ENCODE measurements around the gene SIGLEC12. TPM values are rescaled to one million over a fixed set of nuclear protein-coding genes. Genes with fewer than 3 reads are reported as not detected.
"Not testable (repeated sequence)": the region's sequence is repeated elsewhere in the genome, so short reads cannot be mapped to it uniquely, and the experiment has no call there.

Gene SIGLEC12
- total RNA-seq, 1 donor from 2014 or later, result not detected

DNA sequence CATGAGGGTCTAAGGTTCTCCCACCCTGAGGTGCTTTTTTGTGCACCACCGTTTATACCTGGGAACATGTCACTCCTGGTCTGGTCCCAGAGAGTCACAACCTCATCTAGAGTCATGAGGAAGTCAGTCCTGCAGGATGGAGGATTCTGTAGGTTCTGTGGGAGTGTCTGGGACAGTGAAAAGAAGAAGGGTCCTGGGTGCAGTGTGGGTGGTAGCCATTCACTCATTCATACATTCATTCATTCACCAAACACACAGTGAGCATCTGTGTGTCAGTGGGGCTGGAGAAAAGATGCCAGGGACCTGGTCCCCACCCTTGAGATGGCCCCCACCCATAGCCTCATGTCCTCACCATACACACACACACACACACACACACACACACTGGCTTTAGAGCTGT, 32.0 kb downstream of the SIGLEC12 start:
- Mint-ChIP-seq H3K4me3 (no peak overlapping the region), H3K36me3 (no peaks in the 10 kb centered on the region), H3K27me3 (ENCODE audit: low read depth) (peaks cover 14% of the 10 kb centered on the region), H3K27ac (no peak overlapping the region), H3K9me3 (peaks cover 11% of the 10 kb centered on the region), H3K4me1 (no peaks in the 10 kb centered on the region)
- TF ChIP-seq, protein P1, sequence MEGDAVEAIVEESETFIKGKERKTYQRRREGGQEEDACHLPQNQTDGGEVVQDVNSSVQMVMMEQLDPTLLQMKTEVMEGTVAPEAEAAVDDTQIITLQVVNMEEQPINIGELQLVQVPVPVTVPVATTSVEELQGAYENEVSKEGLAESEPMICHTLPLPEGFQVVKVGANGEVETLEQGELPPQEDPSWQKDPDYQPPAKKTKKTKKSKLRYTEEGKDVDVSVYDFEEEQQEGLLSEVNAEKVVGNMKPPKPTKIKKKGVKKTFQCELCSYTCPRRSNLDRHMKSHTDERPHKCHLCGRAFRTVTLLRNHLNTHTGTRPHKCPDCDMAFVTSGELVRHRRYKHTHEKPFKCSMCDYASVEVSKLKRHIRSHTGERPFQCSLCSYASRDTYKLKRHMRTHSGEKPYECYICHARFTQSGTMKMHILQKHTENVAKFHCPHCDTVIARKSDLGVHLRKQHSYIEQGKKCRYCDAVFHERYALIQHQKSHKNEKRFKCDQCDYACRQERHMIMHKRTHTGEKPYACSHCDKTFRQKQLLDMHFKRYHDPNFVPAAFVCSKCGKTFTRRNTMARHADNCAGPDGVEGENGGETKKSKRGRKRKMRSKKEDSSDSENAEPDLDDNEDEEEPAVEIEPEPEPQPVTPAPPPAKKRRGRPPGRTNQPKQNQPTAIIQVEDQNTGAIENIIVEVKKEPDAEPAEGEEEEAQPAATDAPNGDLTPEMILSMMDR (IDR thresholded peaks at IDR 0.05; ENCODE audit: unreplicated experiment), result no peak
- DNase-seq (ENCODE audit: low spot score in 2 of 2, unreplicated experiment in 2 of 2), result no peak

DNA sequence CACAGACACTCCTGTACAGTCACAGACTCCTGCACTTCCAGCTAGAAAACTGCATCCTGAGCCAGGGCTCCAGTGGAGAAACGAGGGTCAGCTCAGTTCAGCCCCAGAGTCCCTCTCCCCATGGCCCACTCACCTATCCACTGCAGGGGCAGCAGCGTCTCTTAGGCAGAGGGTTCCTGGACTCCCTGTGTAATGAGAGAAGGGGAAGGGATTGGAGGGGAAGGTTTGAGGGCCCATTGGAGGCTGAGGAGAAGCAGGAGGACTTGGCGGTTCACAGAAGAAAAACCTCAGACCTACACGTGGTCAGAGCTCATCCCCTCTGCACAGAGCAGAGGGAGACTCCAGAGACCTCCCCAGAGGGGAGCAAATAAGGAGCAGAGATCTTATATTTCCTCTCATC, 32.4 kb downstream of the SIGLEC12 start:
- H3K9me3 Mint-ChIP-seq, result peaks cover 11% of the 10 kb centered on the region

DNA sequence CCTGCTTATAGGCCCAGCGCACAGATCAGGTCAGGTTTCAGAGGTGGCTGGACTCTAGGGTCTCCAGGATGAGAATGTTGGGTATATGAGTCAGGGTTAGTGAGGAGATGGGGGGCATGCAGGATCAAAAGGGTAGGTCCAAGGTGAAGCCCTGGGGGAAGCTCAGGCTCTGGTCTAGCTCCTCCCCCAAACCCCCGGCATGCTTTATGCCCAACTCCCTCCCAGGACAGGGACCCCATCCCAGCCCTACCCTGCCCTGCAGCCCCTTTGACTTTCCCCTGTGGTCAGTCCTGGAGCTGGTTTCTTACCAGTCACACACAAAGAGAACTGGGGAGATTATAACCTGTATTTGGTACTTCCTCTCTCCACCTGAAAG, 33.1 kb downstream of the SIGLEC12 start:
- Mint-ChIP-seq H3K36me3 (no peaks in the 10 kb centered on the region), H3K27me3 (ENCODE audit: low read depth) (peaks cover 20% of the 10 kb centered on the region), H3K9me3 (peaks cover 11% of the 10 kb centered on the region), H3K4me3 (no peak overlapping the region), H3K27ac (no peak overlapping the region), H3K4me1 (no peaks in the 10 kb centered on the region)
- DNase-seq (ENCODE audit: low spot score in 2 of 2, unreplicated experiment in 2 of 2), result no peak
- TF ChIP-seq, protein P1 (IDR thresholded peaks at IDR 0.05; ENCODE audit: unreplicated experiment), result no peak

More for the DNA sequence above, 32.4 kb downstream of the SIGLEC12 start:
- peaks cover 17% of the 10 kb centered on the region for H3K27me3 Mint-ChIP-seq (ENCODE audit: low read depth)
- H3K27ac Mint-ChIP-seq, result no peak overlapping the region
- H3K4me1 Mint-ChIP-seq, result no peaks in the 10 kb centered on the region
- H3K36me3 Mint-ChIP-seq, result no peaks in the 10 kb centered on the region
- TF ChIP-seq, protein P1 (IDR thresholded peaks at IDR 0.05; ENCODE audit: unreplicated experiment), result no peak
- H3K4me3 Mint-ChIP-seq, result no peak overlapping the region
- DNase-seq (ENCODE audit: low spot score in 2 of 2, unreplicated experiment in 2 of 2), result no peak

DNA sequence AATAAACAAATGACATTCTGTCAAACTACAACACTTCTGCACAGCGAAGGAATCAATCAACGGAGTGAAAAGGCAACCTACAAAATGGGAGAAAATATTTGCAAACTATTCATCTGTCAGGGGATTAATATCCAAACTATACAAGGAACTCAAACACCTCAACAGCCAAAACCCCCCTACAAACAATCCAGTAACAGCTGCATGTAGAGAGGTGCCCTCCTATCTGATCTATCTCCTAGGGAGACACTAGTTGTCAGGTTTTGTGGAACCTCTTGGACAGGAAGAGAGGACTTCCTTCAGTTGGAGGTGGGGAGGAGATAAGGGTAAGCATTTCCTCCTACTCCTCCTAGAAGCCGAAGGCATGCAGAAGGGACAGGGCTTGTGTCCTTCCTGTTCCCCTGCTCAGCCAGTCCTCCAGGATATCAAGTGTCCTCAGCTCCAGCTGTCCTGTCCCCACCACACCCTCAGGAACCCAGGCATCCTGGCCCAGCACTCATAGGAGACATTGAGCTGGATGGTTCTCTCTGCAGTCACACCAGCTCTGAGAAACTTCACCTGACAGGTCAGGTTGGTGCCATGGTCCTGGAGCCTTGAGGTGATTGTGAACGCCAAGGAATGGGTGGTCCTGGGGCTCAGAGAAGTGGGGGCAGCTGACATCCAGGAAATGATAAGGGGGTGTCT, 33.6 kb downstream of the SIGLEC12 start:
- H3K36me3 Mint-ChIP-seq, result no peaks in the 10 kb centered on the region
- H3K27me3 Mint-ChIP-seq (ENCODE audit: low read depth), result peaks cover 25% of the 10 kb centered on the region
- H3K9me3 Mint-ChIP-seq, result peaks cover 11% of the 10 kb centered on the region
- H3K27ac Mint-ChIP-seq, result no peak overlapping the region
- no peaks in the 10 kb centered on the region for H3K4me1 Mint-ChIP-seq
- no peak overlapping the region for H3K4me3 Mint-ChIP-seq
- TF ChIP-seq, protein P1 (IDR thresholded peaks at IDR 0.05; ENCODE audit: unreplicated experiment), result no peak
- no peak for DNase-seq (ENCODE audit: low spot score in 2 of 2, unreplicated experiment in 2 of 2)

DNA sequence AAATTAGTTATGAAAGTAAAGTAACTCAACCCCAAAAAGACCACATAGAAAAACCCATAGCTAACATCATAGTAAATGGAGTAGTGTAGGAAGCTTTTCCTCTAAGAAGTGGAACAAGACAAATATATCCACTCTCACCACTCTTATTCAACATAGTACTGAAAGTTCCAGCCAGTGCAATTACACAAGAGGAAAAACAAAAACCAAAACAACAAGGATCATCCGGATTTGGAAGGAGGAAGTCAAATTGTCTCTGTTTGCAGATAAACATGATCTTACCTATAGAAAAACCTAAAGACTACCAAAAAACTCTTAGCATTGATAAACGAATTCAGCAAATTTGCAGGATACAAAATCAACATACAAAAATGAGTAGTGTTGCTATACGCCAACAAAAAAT, 34.9 kb downstream of the SIGLEC12 start:
- Mint-ChIP-seq H3K36me3 (no peaks in the 10 kb centered on the region), H3K27me3 (ENCODE audit: low read depth) (peaks cover 31% of the 10 kb centered on the region), H3K27ac (no peak overlapping the region), H3K4me3 (no peak overlapping the region), H3K9me3 (peaks cover 11% of the 10 kb centered on the region), H3K4me1 (no peaks in the 10 kb centered on the region)
- TF ChIP-seq, protein P1 (IDR thresholded peaks at IDR 0.05; ENCODE audit: unreplicated experiment), result no peak
- no peak for DNase-seq (ENCODE audit: low spot score in 2 of 2, unreplicated experiment in 2 of 2)

DNA sequence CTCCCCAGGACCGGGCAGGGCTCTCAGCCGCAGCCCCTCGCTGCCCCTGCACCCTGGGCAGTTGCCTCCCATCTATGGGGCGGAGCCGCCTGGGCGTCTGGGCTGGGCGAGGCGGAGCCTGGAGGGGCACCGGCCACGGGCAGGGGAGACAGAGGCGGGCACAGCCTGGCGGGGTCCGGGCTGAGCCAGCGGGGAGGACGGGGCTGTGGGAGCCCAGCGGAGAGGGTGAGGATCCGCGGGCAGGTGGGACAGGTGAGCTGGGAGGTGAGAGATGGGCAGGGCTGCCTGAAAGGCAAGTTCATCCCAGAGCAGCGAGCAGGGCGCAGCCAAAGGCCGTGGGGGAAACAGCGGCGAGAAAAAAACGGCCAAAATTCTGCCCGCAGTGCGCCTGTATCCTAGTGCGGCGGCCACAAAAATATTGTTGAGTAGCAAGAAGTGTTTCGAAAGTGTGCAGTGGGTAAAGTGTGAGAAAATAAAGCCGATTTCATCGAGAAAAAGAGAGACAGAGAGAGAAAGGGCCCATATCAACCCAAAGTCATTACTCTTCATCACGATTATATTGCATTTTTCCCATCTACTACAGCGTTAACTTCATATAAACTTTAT, 37.5 kb downstream of the SIGLEC12 start:
- H3K4me1 Mint-ChIP-seq; H3K27ac Mint-ChIP-seq; DNase-seq (ENCODE audit: low spot score in 2 of 2, unreplicated experiment in 2 of 2); H3K36me3 Mint-ChIP-seq; H3K4me3 Mint-ChIP-seq: not testable (repeated sequence)
- Mint-ChIP-seq H3K9me3 (peaks cover 15% of the 10 kb centered on the region), H3K27me3 (ENCODE audit: low read depth) (peaks cover 32% of the 10 kb centered on the region)

Data from mesothelial cell of epicardium (in vitro differentiated cells).